KBM-7 (cell line): ENCODE results near the gene CCDC192.
A peak's percentile ranks its signal among the peaks of the same experiment; 100 is the strongest.

Experiments
- DNase-seq: peaks from one replicate; pipeline ENCODE4 v3.0.0-alpha.2; 2015
- in situ Hi-C: fragments of 300-500 bp; cut with MboI; formaldehyde crosslinking; loops from 2 replicates; pipeline ENCODE4 v1.14.3; 2020; ENCODE audit warnings: low sequenced_read_pairs, low pct_unique_long_range_greater_than_20kb, mixed read lengths

CCDC192 gene

GRCh38 chr5:127799293-127799905 lies 96.2 kb downstream of the CCDC192 start:
- no peak for DNase-seq
- in situ Hi-C loops, result no loop called here

DNA sequence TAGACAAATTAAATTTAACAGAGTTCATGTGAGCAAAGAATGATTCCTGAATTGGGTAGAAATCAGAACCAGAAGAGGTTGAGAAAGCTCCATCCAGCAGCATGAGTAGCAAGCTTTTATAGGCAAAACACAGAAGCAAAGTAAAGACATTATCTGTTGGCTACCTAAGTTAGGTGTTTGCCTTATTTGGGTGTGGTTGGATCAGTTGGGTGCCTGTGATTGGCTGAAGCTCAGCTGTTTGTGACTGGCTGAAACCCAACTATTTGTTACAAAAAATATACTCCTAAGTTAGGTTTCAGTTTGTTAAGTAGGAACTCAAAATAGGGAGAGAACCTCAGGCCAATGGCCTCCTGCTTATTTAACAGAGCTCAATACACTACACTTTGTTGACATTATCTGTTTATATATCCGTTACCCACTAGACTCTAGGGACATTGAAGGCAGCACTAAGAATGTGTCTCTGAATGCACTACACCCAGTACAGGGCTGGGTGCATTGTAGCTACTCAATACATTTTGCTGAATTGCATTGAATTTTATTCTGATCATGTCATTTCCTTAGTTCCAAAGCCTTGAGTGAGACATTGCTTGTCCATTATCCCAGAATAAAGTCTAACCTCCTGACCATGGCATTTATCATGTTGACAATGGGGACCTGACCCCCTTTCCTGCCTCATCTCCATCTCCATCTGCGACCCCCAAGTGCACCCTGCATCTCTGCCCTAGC lies 98.7 kb downstream of the CCDC192 start:
- in situ Hi-C loops, result no loop called here
- DNase-seq, result no peak

DNA sequence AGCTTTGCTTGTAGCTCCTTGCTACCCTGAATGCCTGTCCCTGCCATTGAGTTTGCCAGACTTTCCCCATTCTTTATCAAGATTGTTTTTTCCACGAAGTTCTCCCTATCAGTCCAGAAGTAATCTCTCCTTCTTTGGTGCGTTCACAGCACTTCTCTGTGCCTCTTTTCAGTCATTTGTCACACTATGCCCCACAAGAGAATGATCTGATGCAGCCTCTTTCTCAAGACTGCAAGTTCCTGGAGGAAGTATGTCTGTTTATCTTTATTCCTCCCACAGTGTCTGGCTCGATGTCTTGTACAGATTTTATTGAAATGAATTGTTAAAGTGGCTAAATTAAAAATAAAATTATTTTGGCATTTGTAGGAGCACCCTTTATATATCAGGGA lies 99.3 kb downstream of the CCDC192 start:
- in situ Hi-C loops, result no loop called here
- DNase-seq, result no peak

DNA sequence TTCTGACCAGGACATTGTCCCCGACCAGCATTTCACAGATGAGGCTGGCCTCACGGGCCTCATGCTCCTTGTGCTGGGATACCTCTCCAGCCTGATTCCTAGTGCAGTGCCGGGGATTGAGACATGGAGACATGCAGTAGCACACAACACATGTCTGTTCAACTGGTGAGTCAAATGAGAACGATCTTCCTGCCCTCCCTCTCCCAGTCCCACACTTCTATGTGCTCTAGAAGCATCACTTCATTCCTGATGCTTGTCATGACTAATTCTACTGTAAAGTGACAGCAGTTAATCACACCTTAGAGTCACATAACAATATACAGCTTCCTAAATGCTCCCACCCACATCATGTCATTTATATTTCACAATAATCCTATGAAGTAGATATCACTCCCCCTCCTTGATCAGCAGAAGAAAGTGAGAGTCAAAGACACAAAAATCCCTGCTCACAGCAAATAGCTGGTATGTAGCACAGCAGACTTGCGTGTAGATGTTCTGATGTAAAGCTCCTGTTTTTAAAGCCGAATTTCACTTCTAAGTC lies 101.8 kb downstream of the CCDC192 start:
- in situ Hi-C loops, result no loop called here
- no peak for DNase-seq

- in situ Hi-C loops, result no loop called here
Measured at GRCh38 chr5:127805448-127805847, 102.3 kb downstream of the CCDC192 start.

GRCh38 chr5:127806776-127807175 lies 103.6 kb downstream of the CCDC192 start:
- in situ Hi-C loops, result no loop called here
- DNase-seq, result no peak

More at GRCh38 chr5:127805448-127805847, 102.3 kb downstream of the CCDC192 start:
- DNase-seq, result no peak

GRCh38 chr5:127809533-127809932 lies 106.3 kb downstream of the CCDC192 start:
- no peak for DNase-seq
- in situ Hi-C loops, result no loop called here

- in situ Hi-C loops, result no loop called here
- no peak for DNase-seq
Measured at GRCh38 chr5:127810017-127810416, 106.8 kb downstream of the CCDC192 start.

DNA sequence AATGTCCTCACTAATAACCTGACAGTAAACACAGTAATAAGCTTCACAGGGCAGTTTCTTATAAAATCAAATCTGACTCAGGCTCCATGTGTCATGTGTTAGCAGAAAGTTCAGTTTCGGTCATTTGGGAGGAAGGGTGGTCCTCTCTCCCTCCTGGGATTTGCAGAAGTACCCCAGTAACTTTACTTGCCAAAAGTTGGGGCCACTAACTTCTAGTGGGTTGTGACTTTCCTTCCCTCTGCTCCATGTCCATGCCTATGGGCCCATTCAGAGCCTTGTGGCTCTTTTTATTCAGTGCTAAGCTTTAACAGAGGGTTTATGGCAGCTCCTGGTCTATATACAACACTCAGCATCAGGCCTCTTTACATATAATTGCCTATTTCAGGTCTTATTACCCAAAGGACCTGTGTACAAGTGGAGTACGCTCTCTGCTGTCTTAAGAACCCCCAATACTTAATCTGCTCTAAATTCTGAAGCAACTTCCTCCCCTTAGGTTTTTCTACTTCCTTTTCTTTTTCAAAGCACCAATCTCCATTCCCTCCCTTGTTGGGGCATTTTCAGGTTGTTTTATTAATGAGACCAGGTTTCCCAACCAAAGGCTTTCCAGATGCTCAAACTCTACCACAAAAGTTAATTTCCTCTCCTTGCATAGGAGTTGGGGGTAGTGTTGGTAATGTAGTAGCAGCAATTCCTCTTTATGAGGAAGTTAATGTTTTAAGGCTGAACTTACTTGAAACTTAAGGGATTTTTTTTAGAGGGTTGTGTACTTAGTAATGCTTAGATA lies 107.7 kb downstream of the CCDC192 start:
- peak; percentile 5 for DNase-seq
- in situ Hi-C loops, result no loop called here

- in situ Hi-C loops, result no loop called here
- no peak for DNase-seq
Measured at GRCh38 chr5:127812570-127812969, 109.4 kb downstream of the CCDC192 start.

DNA sequence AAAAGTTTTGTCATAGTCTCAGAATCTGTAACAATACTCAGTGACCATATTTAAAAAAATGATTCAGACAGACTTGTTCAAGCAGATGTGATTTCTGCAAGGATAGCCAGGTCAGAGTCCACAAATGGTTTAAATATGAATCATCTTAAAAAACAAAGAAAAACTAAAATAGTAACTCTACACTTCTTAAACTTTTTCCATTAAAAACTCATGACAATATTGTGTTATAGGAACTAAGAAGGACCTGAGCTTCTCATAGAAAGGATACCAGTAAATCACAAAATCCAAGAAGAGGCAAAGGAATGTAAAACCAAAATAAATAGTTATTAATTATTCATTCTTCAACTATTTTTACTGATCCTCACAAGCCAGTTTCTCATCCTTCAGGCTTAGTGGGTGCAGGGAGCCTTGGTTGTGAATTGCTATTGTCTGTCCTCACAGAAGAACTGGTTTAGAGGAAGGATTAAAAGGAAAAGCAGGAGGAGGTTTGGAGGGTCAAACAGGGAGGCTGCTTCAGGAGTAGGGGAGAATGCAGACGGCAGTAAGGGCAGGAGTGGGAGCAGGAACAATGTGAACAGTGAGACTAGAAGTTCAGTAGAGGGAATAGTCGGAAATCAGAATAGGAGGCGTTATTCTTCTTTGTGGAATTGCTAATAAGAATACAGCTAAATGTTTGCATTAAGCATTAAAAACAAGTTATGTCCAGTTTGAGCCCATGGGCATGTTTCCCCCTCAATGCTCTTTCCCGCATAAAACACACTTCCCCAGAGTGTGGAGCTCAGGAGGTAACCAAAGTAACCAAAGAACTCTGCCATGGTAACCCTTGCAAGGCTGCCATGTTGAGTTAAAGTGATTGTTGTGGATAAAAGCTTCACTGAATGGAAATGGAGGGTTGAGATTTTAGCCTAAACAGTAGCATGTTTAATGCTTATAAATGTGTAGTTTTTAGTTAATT lies 110.7 kb downstream of the CCDC192 start:
- in situ Hi-C loops, result no loop called here
- DNase-seq, result no peak

DNA sequence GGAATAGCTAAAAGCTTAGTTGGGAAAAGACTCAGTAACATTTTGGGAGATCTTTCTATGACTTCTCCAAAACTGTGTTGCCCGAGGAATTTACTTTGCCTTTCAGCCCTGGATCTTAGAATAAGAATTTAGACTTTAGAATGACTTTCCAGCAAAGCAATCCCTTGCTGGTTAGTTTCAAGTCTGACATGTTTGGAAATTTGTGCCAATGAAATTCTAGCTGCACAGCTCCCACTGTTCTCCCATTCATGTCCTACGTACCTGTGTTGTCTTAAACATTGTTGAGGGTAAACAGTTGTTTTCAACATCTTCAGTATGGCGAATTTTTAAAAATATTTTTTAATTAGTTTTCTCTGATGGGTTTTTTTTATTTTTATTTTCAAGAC lies 111.4 kb downstream of the CCDC192 start:
- in situ Hi-C loops, result no loop called here
- DNase-seq, result no peak

DNA sequence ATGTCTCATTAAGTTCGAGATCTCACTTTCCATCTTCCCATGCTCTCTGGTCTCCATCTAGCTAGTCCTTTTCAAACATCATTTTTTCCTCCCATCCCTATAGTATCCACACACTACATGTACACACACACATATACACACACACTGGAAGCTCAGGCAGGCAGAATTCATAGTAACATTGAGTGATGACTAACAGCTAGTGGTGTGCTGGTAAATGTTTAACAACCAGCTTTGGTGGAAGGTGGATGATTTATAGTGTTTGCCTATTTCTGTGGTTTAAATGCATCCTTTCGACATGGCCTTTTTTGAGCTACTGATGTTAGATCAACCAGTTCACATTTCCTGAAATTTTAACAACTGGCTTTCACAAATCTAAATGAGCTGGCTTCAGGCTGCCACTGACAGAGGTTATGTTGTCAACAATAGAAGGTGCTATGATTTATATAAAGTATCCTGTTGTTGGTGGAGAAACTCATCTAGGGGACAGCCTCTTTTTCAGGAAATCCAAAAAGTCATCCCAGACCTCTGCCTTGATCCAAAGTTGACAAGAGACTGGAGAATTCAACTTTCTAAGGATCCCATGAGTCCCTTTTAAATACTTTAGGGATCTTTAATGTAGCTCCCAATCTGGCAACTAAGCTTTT lies 117.8 kb downstream of the CCDC192 start:
- in situ Hi-C loops, result no loop called here

GRCh38 chr5:127821896-127822295 lies 118.7 kb downstream of the CCDC192 start:
- DNase-seq, result no peak
- in situ Hi-C loops, result no loop called here

More for the DNA sequence above, 117.8 kb downstream of the CCDC192 start:
- DNase-seq, result no peak

GRCh38 chr5:127824126-127824525 lies 120.9 kb downstream of the CCDC192 start:
- DNase-seq, result no peak
- in situ Hi-C loops, result no loop called here

DNA sequence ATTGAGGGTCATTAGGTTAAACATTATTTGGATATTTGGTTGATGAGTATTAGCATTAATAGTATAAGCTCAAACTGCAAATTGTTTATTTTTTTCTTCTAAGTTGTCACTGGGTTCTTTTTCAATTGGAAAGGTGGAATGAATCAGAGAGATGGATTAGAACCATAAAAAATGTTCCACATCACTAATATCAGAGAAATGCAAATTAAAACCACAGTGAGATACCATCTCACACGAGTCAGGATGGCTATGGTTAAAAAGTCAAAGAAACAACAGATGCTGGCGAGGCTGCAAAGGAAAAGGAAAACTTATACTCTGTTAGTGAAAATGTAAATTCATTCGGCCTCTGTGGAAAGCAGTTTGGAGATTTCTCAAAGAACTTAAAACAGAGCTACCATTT lies 122.8 kb downstream of the CCDC192 start:
- DNase-seq, result no peak
- in situ Hi-C loops, result no loop called here

GRCh38 chr5:127827451-127827850 lies 124.3 kb downstream of the CCDC192 start:
- in situ Hi-C loops, result no loop called here
- no peak for DNase-seq

DNA sequence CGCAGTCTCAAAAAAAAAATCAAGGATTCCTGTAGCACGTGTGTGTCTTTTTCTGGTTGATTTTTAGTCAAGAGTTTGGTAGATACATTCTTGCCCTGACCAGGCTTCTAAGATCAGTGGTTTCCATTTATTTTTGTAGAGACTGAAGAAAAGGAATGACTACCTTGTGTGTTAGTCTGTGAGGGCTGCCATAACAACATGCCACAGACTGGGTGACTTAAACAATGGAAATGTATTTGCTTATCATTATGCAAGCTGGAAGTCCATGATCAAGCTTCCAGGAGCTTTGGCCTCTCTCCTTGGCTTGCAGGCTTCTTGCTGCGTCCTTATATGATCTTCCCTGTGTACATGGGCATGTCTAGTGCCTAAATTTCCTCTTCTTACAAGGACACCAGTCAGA lies 127.0 kb downstream of the CCDC192 start:
- in situ Hi-C loops, result no loop called here
- DNase-seq, result no peak
